Neural cell (in vitro differentiated cells): Measurements from ENCODE around the gene TNFAIP1. TPM values are rescaled to one million over a fixed set of nuclear protein-coding genes. Genes with fewer than 3 reads are reported as not detected.
A peak's percentile ranks its signal among the peaks of the same experiment; 100 is the strongest.

Experiments used
- H2AFZ ChIP-seq: fragments of 200-600, 300-800 bp; sonication (generic), shearing (Covaris generic); 2 replicates; pipeline ENCODE4 v1.6.0; 2014; ENCODE audit warnings: low read depth, mild to moderate bottlenecking, antibody characterized with exemption, low read length, moderate library complexity
- H3F3A ChIP-seq: fragments of 200-600 bp; shearing (Covaris generic); 2 replicates; pipeline ENCODE4 v1.6.1; 2016; ENCODE audit warnings: mild to moderate bottlenecking, moderate library complexity, mixed read lengths, antibody characterized with exemption, low read length; ENCODE audit not compliant: insufficient read depth, poor library complexity, severe bottlenecking
- H3K27ac ChIP-seq: fragments of 200-600, 300-800 bp; sonication (generic), shearing (Covaris generic); 2 replicates; pipeline ENCODE4 v1.5.1; 2014; ENCODE audit warnings: mild to moderate bottlenecking, low read length, moderate library complexity
- H3K27me3 ChIP-seq: fragments of 300-800, 200-600 bp; sonication (generic), shearing (Covaris generic); 2 replicates; pipeline ENCODE4 v1.6.0; 2014; ENCODE audit warnings: mild to moderate bottlenecking, low read depth, low read length, moderate library complexity; ENCODE audit not compliant: insufficient read depth
- H3K36me3 ChIP-seq: fragments of 300-800, 200-600 bp; sonication (generic), shearing (Covaris generic); 2 replicates; pipeline ENCODE4 v1.5.1; 2014; ENCODE audit warnings: mild to moderate bottlenecking, antibody characterized with exemption, low read length, moderate library complexity; ENCODE audit not compliant: insufficient read depth
- H3K4me2 ChIP-seq: fragments of 300-800, 200-600 bp; sonication (generic), shearing (Covaris generic); 2 replicates; pipeline ENCODE4 v1.6.0; 2014; ENCODE audit warnings: mild to moderate bottlenecking, low read length
- H3K4me3 ChIP-seq: fragments of 300-800, 200-600 bp; sonication (generic), shearing (Covaris generic); 2 replicates; pipeline ENCODE4 v1.5.1; 2014; ENCODE audit warnings: mild to moderate bottlenecking, low read length, moderate library complexity
- H3K79me2 ChIP-seq: fragments of 200-600 bp; shearing (Covaris generic); replicated peaks from 2 replicates; pipeline ENCODE4 v1.6.0; 2014; ENCODE audit warnings: mild to moderate bottlenecking, low read length, moderate library complexity; ENCODE audit not compliant: insufficient read depth
- H3K9ac ChIP-seq: fragments of 300-800, 200-600 bp; sonication (generic), shearing (Covaris generic); 2 replicates; pipeline ENCODE4 v1.6.1; 2016; ENCODE audit warnings: mild to moderate bottlenecking, low read length, mixed read lengths
- H3K9me2 ChIP-seq: fragments of 200-600 bp; shearing (Covaris generic); 2 replicates; pipeline ENCODE4 v1.6.1; 2016; ENCODE audit warnings: mild to moderate bottlenecking, low read length, mixed read lengths; ENCODE audit not compliant: insufficient read depth
- H3K9me3 ChIP-seq: fragments of 200-600, 300-800 bp; sonication (generic), shearing (Covaris generic); 2 replicates; pipeline ENCODE4 v1.6.1; 2016; ENCODE audit warnings: mild to moderate bottlenecking, mixed run types, low read length, moderate library complexity, mixed read lengths
- H4K20me1 ChIP-seq: fragments of 200-600 bp; shearing (Covaris generic); 2 replicates; pipeline ENCODE4 v1.6.1; 2016; ENCODE audit warnings: mild to moderate bottlenecking, mixed run types; ENCODE audit not compliant: insufficient read depth
- EP300 ChIP-seq: fragments of 450-650 bp; conservative IDR thresholded peaks from 2 replicates; pipeline ENCODE4 v1.6.1; 2014; ENCODE audit warnings: antibody characterized with exemption, mild to moderate bottlenecking, moderate library complexity; ENCODE audit not compliant: poor library complexity, severe bottlenecking
- EZH2 ChIP-seq: fragments of 200-600, 300-800 bp; shearing (Covaris generic), sonication (generic); IDR thresholded peaks from 2 replicates; pipeline ENCODE4 v1.6.1; 2014; ENCODE audit warnings: antibody characterized with exemption, low read length, borderline replicate concordance, mild to moderate bottlenecking; ENCODE audit not compliant: insufficient read depth, poor library complexity, severe bottlenecking
- MXI1 ChIP-seq: fragments of 450-650 bp; conservative IDR thresholded peaks from 2 replicates; pipeline ENCODE4 v1.6.1; 2014; ENCODE audit warnings: antibody characterized with exemption, mild to moderate bottlenecking; ENCODE audit not compliant: poor library complexity, severe bottlenecking
- POLR2AphosphoS5 ChIP-seq: IDR thresholded peaks from 2 replicates; pipeline ENCODE4 v1.6.1; 2012
- RAD21 ChIP-seq: fragments of 450-650 bp; conservative IDR thresholded peaks from 2 replicates; pipeline ENCODE4 v1.6.1; 2014; ENCODE audit warnings: antibody characterized with exemption, mild to moderate bottlenecking, moderate library complexity
- SMC3 ChIP-seq: fragments of 450-650 bp; conservative IDR thresholded peaks from 2 replicates; pipeline ENCODE4 v1.6.1; 2014; ENCODE audit warnings: antibody characterized with exemption, mild to moderate bottlenecking, moderate library complexity; ENCODE audit not compliant: poor library complexity
- TAF1 ChIP-seq: IDR thresholded peaks from 2 replicates; pipeline ENCODE4 v1.6.1; 2012; ENCODE audit warnings: low read depth
- polyA plus RNA-seq: library from polyadenylated mRNA; depleted of rRNA; stranded (reverse); fragments of >200 nt; gene quantifications from 2 replicates; pipeline ENCODE4 v1.2.3, GENCODE V29; 2014
- TF ChIP-seq, protein P1 (sequence below): fragments of 450-650 bp; IDR thresholded peaks from 2 replicates; pipeline ENCODE4 v1.5.1; 2014; ENCODE audit warnings: antibody characterized with exemption, mild to moderate bottlenecking, moderate library complexity; ENCODE audit not compliant: poor library complexity, severe bottlenecking
- TF ChIP-seq, protein P2 (sequence below): IDR thresholded peaks from 2 replicates; pipeline ENCODE4 v1.6.1; 2012; ENCODE audit warnings: borderline replicate concordance

Gene TNFAIP1
- polyA plus RNA-seq, 1 donor from 2014 or later, result 40.8 TPM

DNA sequence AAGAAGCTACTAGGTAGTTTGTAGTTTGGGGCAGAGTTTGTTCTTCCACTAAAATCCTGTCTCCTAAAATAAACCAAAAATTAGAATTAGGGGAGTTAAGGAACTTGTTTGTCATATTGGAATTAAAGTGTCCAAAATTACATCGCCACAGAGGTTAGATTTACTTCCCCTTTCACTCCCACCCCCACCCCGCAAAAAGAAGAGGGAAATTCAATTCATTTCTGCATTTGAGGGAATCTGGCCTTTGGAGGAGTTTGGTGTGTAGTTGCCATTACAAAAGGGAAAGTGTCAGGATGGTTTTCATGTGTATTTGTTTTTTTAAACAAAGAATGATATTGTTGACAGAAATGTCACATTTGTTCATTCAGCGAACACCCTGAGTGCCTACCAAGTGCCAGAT is 10.8 kb upstream of the TNFAIP1 start:
- H3K4me2 ChIP-seq, result no peak overlapping the region
- H3K27ac ChIP-seq, result no peak overlapping the region
- H3K9ac ChIP-seq, result peak overlapping the region; percentile 6
- H3K27me3 ChIP-seq, result no peaks in the 10 kb centered on the region
- H3K9me3 ChIP-seq, result no peaks in the 10 kb centered on the region
- peaks cover 6% of the 10 kb centered on the region for H3K36me3 ChIP-seq
- no peak overlapping the region for H3K4me3 ChIP-seq
- no peak overlapping the region for H2AFZ ChIP-seq
- TF ChIP-seq TAF1 (no peak), RAD21 (no peak), EZH2 (no peak), POLR2AphosphoS5 (no peak), MXI1 (no peak), SMC3 (no peak), EP300 (no peak)
- TF ChIP-seq, protein P1, sequence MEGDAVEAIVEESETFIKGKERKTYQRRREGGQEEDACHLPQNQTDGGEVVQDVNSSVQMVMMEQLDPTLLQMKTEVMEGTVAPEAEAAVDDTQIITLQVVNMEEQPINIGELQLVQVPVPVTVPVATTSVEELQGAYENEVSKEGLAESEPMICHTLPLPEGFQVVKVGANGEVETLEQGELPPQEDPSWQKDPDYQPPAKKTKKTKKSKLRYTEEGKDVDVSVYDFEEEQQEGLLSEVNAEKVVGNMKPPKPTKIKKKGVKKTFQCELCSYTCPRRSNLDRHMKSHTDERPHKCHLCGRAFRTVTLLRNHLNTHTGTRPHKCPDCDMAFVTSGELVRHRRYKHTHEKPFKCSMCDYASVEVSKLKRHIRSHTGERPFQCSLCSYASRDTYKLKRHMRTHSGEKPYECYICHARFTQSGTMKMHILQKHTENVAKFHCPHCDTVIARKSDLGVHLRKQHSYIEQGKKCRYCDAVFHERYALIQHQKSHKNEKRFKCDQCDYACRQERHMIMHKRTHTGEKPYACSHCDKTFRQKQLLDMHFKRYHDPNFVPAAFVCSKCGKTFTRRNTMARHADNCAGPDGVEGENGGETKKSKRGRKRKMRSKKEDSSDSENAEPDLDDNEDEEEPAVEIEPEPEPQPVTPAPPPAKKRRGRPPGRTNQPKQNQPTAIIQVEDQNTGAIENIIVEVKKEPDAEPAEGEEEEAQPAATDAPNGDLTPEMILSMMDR, result no peak
- TF ChIP-seq, protein P2, sequence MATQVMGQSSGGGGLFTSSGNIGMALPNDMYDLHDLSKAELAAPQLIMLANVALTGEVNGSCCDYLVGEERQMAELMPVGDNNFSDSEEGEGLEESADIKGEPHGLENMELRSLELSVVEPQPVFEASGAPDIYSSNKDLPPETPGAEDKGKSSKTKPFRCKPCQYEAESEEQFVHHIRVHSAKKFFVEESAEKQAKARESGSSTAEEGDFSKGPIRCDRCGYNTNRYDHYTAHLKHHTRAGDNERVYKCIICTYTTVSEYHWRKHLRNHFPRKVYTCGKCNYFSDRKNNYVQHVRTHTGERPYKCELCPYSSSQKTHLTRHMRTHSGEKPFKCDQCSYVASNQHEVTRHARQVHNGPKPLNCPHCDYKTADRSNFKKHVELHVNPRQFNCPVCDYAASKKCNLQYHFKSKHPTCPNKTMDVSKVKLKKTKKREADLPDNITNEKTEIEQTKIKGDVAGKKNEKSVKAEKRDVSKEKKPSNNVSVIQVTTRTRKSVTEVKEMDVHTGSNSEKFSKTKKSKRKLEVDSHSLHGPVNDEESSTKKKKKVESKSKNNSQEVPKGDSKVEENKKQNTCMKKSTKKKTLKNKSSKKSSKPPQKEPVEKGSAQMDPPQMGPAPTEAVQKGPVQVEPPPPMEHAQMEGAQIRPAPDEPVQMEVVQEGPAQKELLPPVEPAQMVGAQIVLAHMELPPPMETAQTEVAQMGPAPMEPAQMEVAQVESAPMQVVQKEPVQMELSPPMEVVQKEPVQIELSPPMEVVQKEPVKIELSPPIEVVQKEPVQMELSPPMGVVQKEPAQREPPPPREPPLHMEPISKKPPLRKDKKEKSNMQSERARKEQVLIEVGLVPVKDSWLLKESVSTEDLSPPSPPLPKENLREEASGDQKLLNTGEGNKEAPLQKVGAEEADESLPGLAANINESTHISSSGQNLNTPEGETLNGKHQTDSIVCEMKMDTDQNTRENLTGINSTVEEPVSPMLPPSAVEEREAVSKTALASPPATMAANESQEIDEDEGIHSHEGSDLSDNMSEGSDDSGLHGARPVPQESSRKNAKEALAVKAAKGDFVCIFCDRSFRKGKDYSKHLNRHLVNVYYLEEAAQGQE, result no peak
- H3K9me2 ChIP-seq, result no peaks in the 10 kb centered on the region
- no peaks in the 10 kb centered on the region for H3F3A ChIP-seq
- H3K79me2 ChIP-seq, result peaks cover 42% of the 10 kb centered on the region
- no peaks in the 10 kb centered on the region for H4K20me1 ChIP-seq

DNA sequence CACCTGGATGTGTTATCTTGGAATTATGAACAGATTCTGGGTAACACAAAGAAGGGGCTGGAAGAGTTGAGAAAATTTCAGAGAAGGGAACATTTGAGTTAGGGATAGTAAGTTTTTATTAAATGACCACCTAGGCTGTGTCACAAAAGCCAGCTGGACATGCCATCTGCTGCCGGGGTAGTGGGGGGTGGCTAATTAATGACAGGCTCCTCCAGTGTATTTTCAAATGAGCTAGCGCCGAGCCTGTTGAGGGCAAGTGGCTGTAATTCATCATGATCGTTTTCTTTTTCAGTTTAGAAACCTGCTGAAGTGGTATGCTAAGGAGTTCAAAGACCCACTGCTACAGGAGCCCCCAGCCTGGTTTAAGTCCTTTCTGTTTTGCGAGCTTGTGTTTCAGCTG is 10.3 kb upstream of the TNFAIP1 start:
- Histone ChIP-seq H3K27me3 (no peaks in the 10 kb centered on the region), H3K36me3 (peaks cover 6% of the 10 kb centered on the region), H3K79me2 (peaks cover 38% of the 10 kb centered on the region), H3K4me3 (no peak overlapping the region), H3K9me3 (no peaks in the 10 kb centered on the region), H3K9ac (no peak overlapping the region), H3K9me2 (no peaks in the 10 kb centered on the region), H3F3A (no peaks in the 10 kb centered on the region), H3K4me2 (no peak overlapping the region), H2AFZ (no peak overlapping the region), H4K20me1 (no peaks in the 10 kb centered on the region), H3K27ac (no peak overlapping the region)
- TF ChIP-seq SMC3 (no peak), POLR2AphosphoS5 (no peak), RAD21 (no peak), MXI1 (no peak), EZH2 (no peak), TAF1 (no peak), EP300 (no peak)
- TF ChIP-seq, protein P2, result no peak
- TF ChIP-seq, protein P1, result no peak
